HL-60 (cell line): ENCODE results near the gene CHMP5.
A peak's percentile ranks its signal among the peaks of the same experiment; 100 is the strongest.

ENCODE experiments used
- DNase-seq, 2 experiments: peaks; one replicate each; pipeline ENCODE4 v3.0.0-alpha.2; 2010 to 2020; ENCODE audit warnings: low read depth in 1 of 2, low spot score in 1 of 2
- H3K27ac ChIP-seq: fragments of 250-450 bp; sonication (Bioruptor Pico); replicated peaks from 2 replicates; pipeline ENCODE4 v1.5.1; 2020; ENCODE audit warnings: mild to moderate bottlenecking, moderate library complexity
- H3K27me3 ChIP-seq: fragments of 250-450 bp; sonication (Bioruptor Pico); 2 replicates; pipeline ENCODE4 v1.5.1; 2021; ENCODE audit warnings: mild to moderate bottlenecking, moderate library complexity; ENCODE audit not compliant: insufficient read depth, poor library complexity, severe bottlenecking
- H3K4me3 ChIP-seq: replicated peaks from 2 replicates; pipeline ENCODE4 v1.5.1; 2011; ENCODE audit warnings: mild to moderate bottlenecking, control low read depth, low read length; ENCODE audit not compliant: insufficient read depth
- CTCF ChIP-seq: IDR thresholded peaks from one replicate; pipeline ENCODE4 v1.5.1; 2011; ENCODE audit warnings: low read length, control low read depth, inconsistent platforms; ENCODE audit not compliant: insufficient read depth
- GABPA ChIP-seq: IDR thresholded peaks from 2 replicates; pipeline ENCODE4 v1.6.1; 2012; ENCODE audit warnings: low read depth
- POLR2AphosphoS5 ChIP-seq: IDR thresholded peaks from 2 replicates; pipeline ENCODE4 v1.6.1; 2012; ENCODE audit warnings: low read depth
- REST ChIP-seq: IDR thresholded peaks from 2 replicates; pipeline ENCODE4 v1.6.1; 2012; ENCODE audit warnings: low read depth; ENCODE audit not compliant: insufficient replicate concordance
- SPI1 ChIP-seq: IDR thresholded peaks from 2 replicates; pipeline ENCODE4 v1.6.1; 2012; ENCODE audit warnings: low read depth, mild to moderate bottlenecking, borderline replicate concordance

The CHMP5 gene

GRCh38 chr9:33277484-33277883, 12.6 kb downstream of the CHMP5 start:
- no peaks in the 10 kb centered on the region for H3K27me3 ChIP-seq
- DNase-seq, result no peak
- no peak overlapping the region for H3K27ac ChIP-seq
- TF ChIP-seq GABPA (no peak), POLR2AphosphoS5 (no peak), SPI1 (no peak), CTCF (no peak)
- no peak overlapping the region for H3K4me3 ChIP-seq

- Histone ChIP-seq H3K27me3 (no peaks in the 10 kb centered on the region), H3K4me3 (no peak overlapping the region), H3K27ac (no peak overlapping the region)
- peak in 1 of 2 experiments; percentile 5 for DNase-seq
- no peak for TF ChIP-seq GABPA
- no peak for TF ChIP-seq CTCF
- no peak for TF ChIP-seq SPI1
- TF ChIP-seq POLR2AphosphoS5, result no peak
- no peak for TF ChIP-seq REST
These were observed 20.7 kb downstream of the CHMP5 start for GRCh38 chr9:33285502-33285901.

- H3K4me3 ChIP-seq, result no peak overlapping the region
- 0 out of 2 replicates have a peak overlapping the region, but pooled peaks have one; percentile 12 for H3K27ac ChIP-seq
- peak; percentile 34 to 77 for DNase-seq
- no peaks in the 10 kb centered on the region for H3K27me3 ChIP-seq
- TF ChIP-seq GABPA, result no peak
- TF ChIP-seq POLR2AphosphoS5, result no peak
- TF ChIP-seq SPI1, result no peak
- peak; percentile 80 for TF ChIP-seq CTCF
- no peak for TF ChIP-seq REST
These were observed 22.2 kb downstream of the CHMP5 start for GRCh38 chr9:33287087-33287490.

GRCh38 chr9:33288235-33288634, 23.4 kb downstream of the CHMP5 start:
- Histone ChIP-seq H3K27ac (no peak overlapping the region; the same call in 1 of the 2 replicates), H3K27me3 (no peaks in the 10 kb centered on the region), H3K4me3 (no peak overlapping the region)
- no peak for TF ChIP-seq REST
- no peak for TF ChIP-seq SPI1
- TF ChIP-seq POLR2AphosphoS5, result no peak
- DNase-seq, result no peak
